Measurements from ENCODE around the gene ISOC1. TPM values are rescaled to one million over a fixed set of nuclear protein-coding genes. Genes with fewer than 3 reads are reported as not detected.

The ISOC1 gene
- total RNA-seq, 1 experiment from 2014 or later: 33.3 TPM

GRCh38 chr5:129141078-129141477 is 46.5 kb downstream of the ISOC1 start:
- H3K36me3 Mint-ChIP-seq (ENCODE audit: insufficient read depth, unreplicated experiment): no peaks in the 10 kb centered on the region
- POLR2A ChIA-PET: no interaction called here
- no TSS peak for BruUV-seq (replicated peaks)
- H3K4me3 ChIP-seq (ENCODE audit: low read depth, low read length): no peak overlapping the region
- no peaks in the 10 kb centered on the region for H3K4me1 Mint-ChIP-seq (ENCODE audit: low read depth, unreplicated experiment)
- CTCF ChIA-PET: no interaction called here
- no peaks in the 10 kb centered on the region for H3K27me3 ChIP-seq (replicated peaks; ENCODE audit: control insufficient read depth, insufficient read depth, low read length)
- no peaks in the 10 kb centered on the region for H3K36me3 ChIP-seq (ENCODE audit: control insufficient read depth, insufficient read depth, low read length)
- H3K9me3 ChIP-seq: no peaks in the 10 kb centered on the region
- H3K9me3 Mint-ChIP-seq (ENCODE audit: unreplicated experiment): no peaks in the 10 kb centered on the region
- no peak overlapping the region for H3K4me3 Mint-ChIP-seq (ENCODE audit: unreplicated experiment)
- H3K4me1 ChIP-seq: no peaks in the 10 kb centered on the region
- H3K27ac Mint-ChIP-seq (ENCODE audit: unreplicated experiment): no peak overlapping the region
- intact Hi-C loops (cut with micrococcal nuclease; ENCODE audit: unreplicated experiment): no loop called here
- DNase-seq: no peak
- no peak for TF ChIP-seq CTCF (IDR thresholded peaks at IDR 0.05; ENCODE audit: insufficient read depth in 1 of 2, low read depth in 1 of 2, low read length in 1 of 2, severe bottlenecking in 1 of 2, unreplicated experiment in 1 of 2)
- no peaks in the 10 kb centered on the region for H3K27me3 Mint-ChIP-seq (ENCODE audit: insufficient read depth, unreplicated experiment)

GRCh38 chr5:129141696-129142095 is 47.1 kb downstream of the ISOC1 start:
- Mint-ChIP-seq H3K36me3 (ENCODE audit: insufficient read depth, unreplicated experiment) (no peaks in the 10 kb centered on the region), H3K9me3 (ENCODE audit: unreplicated experiment) (no peaks in the 10 kb centered on the region), H3K4me3 (ENCODE audit: unreplicated experiment) (no peak overlapping the region), H3K4me1 (ENCODE audit: low read depth, unreplicated experiment) (no peaks in the 10 kb centered on the region), H3K27me3 (ENCODE audit: insufficient read depth, unreplicated experiment) (no peaks in the 10 kb centered on the region), H3K27ac (ENCODE audit: unreplicated experiment) (no peak overlapping the region)
- no peaks in the 10 kb centered on the region for H3K4me1 ChIP-seq
- H3K36me3 ChIP-seq (ENCODE audit: control insufficient read depth, insufficient read depth, low read length): no peaks in the 10 kb centered on the region
- CTCF ChIA-PET: no interaction called here
- TF ChIP-seq CTCF (IDR thresholded peaks at IDR 0.05; ENCODE audit: insufficient read depth in 1 of 2, low read depth in 1 of 2, low read length in 1 of 2, severe bottlenecking in 1 of 2, unreplicated experiment in 1 of 2): no peak
- H3K4me3 ChIP-seq (ENCODE audit: low read depth, low read length): no peak overlapping the region
- intact Hi-C loops (cut with micrococcal nuclease; ENCODE audit: unreplicated experiment): no loop called here
- no peak for DNase-seq
- no peaks in the 10 kb centered on the region for H3K27me3 ChIP-seq (replicated peaks; ENCODE audit: control insufficient read depth, insufficient read depth, low read length)
- H3K9me3 ChIP-seq: no peaks in the 10 kb centered on the region
- BruUV-seq (replicated peaks): no TSS peak
- POLR2A ChIA-PET: no interaction called here

- POLR2A ChIA-PET: no interaction called here
- H3K27ac Mint-ChIP-seq (ENCODE audit: unreplicated experiment): no peak overlapping the region
- BruUV-seq (replicated peaks): no TSS peak
Measured at GRCh38 chr5:129155876-129156275, 61.3 kb downstream of the ISOC1 start.

More at GRCh38 chr5:129155876-129156275, 61.3 kb downstream of the ISOC1 start:
- Mint-ChIP-seq H3K4me3 (ENCODE audit: unreplicated experiment) (no peak overlapping the region), H3K9me3 (ENCODE audit: unreplicated experiment) (peaks cover 4% of the 10 kb centered on the region), H3K36me3 (ENCODE audit: insufficient read depth, unreplicated experiment) (no peaks in the 10 kb centered on the region), H3K27me3 (ENCODE audit: insufficient read depth, unreplicated experiment) (no peaks in the 10 kb centered on the region), H3K4me1 (ENCODE audit: low read depth, unreplicated experiment) (peaks cover 6% of the 10 kb centered on the region)
- no peaks in the 10 kb centered on the region for H3K4me1 ChIP-seq
- no peaks in the 10 kb centered on the region for H3K9me3 ChIP-seq
- DNase-seq: no peak
- CTCF ChIA-PET: no interaction called here
- no peak for TF ChIP-seq CTCF (IDR thresholded peaks at IDR 0.05; ENCODE audit: insufficient read depth in 1 of 2, low read depth in 1 of 2, low read length in 1 of 2, severe bottlenecking in 1 of 2, unreplicated experiment in 1 of 2)
- H3K4me3 ChIP-seq (ENCODE audit: low read depth, low read length): no peak overlapping the region
- H3K27me3 ChIP-seq (replicated peaks; ENCODE audit: control insufficient read depth, insufficient read depth, low read length): no peaks in the 10 kb centered on the region
- intact Hi-C loops (cut with micrococcal nuclease; ENCODE audit: unreplicated experiment): no loop called here
- no peaks in the 10 kb centered on the region for H3K36me3 ChIP-seq (ENCODE audit: control insufficient read depth, insufficient read depth, low read length)
